GM21737 (cell line): ENCODE results near the gene WDR43.

Experiments used
- ATAC-seq: cut with Tn5 transposase; IDR thresholded peaks from one replicate; pipeline ENCODE4 v1.9.1; 2021; ENCODE audit warnings: mild to moderate bottlenecking, moderate library complexity; ENCODE audit not compliant: unreplicated experiment

The WDR43 gene

GRCh38 chr2:28991460-28991859, 97.0 kb downstream of the WDR43 start:
- ATAC-seq = no peak

- no peak for ATAC-seq
Observed at GRCh38 chr2:28993206-28993960, 98.9 kb downstream of the WDR43 start.

GRCh38 chr2:28994074-28994473, 99.6 kb downstream of the WDR43 start:
- no peak for ATAC-seq

GRCh38 chr2:28994679-28995078, 100.2 kb downstream of the WDR43 start:
- no peak for ATAC-seq

- no peak for ATAC-seq
Observed at GRCh38 chr2:28995765-28996750, 101.6 kb downstream of the WDR43 start.

- ATAC-seq = no peak
Observed at GRCh38 chr2:28997237-28997846, 102.9 kb downstream of the WDR43 start.
